Breast epithelium (tissue), 4 donors: ENCODE results near the gene PTPRO. TPM values are rescaled to one million over a fixed set of nuclear protein-coding genes. Genes with fewer than 3 reads are reported as not detected.

Experiments
- DNase-seq, 2 donors: peaks; one replicate each; pipeline ENCODE4 v3.0.0-alpha.2; 2019; ENCODE audit warnings: low spot score in 2 of 2
- H3K27ac ChIP-seq, 2 donors: fragments of 200-600 bp; sonication (generic) in 1 of 2; one replicate each; pipeline ENCODE4 v1.5.1; 2016 to 2019; ENCODE audit warnings: mild to moderate bottlenecking in 1 of 2
- H3K27me3 ChIP-seq, 2 donors: fragments of 200-600 bp; sonication (generic) in 1 of 2; one replicate each; pipeline versions ENCODE4 v1.5.1 to v1.6.0; 2017 to 2019; ENCODE audit warnings: control low read depth in 1 of 2, mild to moderate bottlenecking in 1 of 2
- H3K36me3 ChIP-seq: fragments of 200-600 bp; one replicate; pipeline ENCODE4 v1.5.1; 2019
- H3K4me1 ChIP-seq, 2 donors: fragments of 200-600 bp; sonication (generic); one replicate each; pipeline ENCODE4 v1.5.1; 2016 to 2019; ENCODE audit warnings: control low read depth in 1 of 2
- H3K4me3 ChIP-seq, 3 donors: fragments of 200-600 bp; sonication (generic); 1 replicate in 2 of 3; 2 replicates in 1 of 3; pipeline ENCODE4 v1.5.1; 2016 to 2019; ENCODE audit warnings: mild to moderate bottlenecking in 3 of 3, moderate library complexity in 2 of 3
- H3K9me3 ChIP-seq, 2 donors: fragments of 200-600 bp; sonication (generic) in 1 of 2; one replicate each; pipeline ENCODE4 v1.5.1; 2016 to 2019; ENCODE audit warnings: control low read depth in 1 of 2
- POLR2A ChIP-seq: fragments of 450-650 bp; IDR thresholded peaks from one replicate; pipeline ENCODE4 v1.6.1; 2016; ENCODE audit warnings: antibody characterized with exemption, mild to moderate bottlenecking, moderate library complexity
- POLR2AphosphoS5 ChIP-seq, 3 donors: sonication (generic); formaldehyde crosslinking; IDR thresholded peaks; one replicate each; pipeline ENCODE4 v1.6.1; 2017; ENCODE audit warnings: antibody characterized with exemption in 3 of 3
- intact Hi-C: fragments of 100-400 bp; cut with DNase I; formaldehyde crosslinking; loops from one replicate; pipeline ENCODE4 v1.15.1; 2023; ENCODE audit warnings: low total_unique reads
- total RNA-seq, 3 donors: library from RNA; depleted of rRNA; stranded (reverse); fragments of >200 nt; gene quantifications; one replicate each; pipeline ENCODE4 v1.1.0, GENCODE V29; 2016
- TF ChIP-seq, protein P1 (sequence below), 3 donors: fragments of 450-650 bp; IDR thresholded peaks; one replicate each; pipeline ENCODE4 v1.5.1; 2016 to 2017; ENCODE audit warnings: antibody characterized with exemption in 3 of 3, mild to moderate bottlenecking in 3 of 3, moderate library complexity in 3 of 3

PTPRO gene
- total RNA-seq, 3 donors from 2014 or later, result 1.3 to 5.3 (median 2.5) TPM

DNA sequence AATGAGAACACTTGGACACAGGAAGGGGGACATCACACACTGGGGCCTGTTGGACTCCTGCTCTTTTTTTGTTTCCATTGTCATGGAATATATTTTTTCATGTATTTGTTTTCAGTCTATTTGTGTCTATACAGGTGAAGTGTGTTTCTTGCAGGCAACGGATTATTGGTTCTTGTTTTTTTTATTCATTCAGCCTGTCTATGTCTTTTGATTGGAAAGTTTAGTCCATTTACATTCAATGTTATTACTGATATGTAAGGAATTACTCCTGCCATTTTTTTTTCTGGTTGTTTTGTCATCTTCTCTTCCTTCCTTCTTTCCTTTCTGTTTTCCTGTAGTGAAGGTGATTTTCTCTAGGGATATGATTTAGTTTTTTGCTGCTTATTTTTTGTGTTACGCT is 18.0 kb upstream of the PTPRO start:
- peaks cover 7 to 20% of the 10 kb centered on the region in 2 donors for H3K9me3 ChIP-seq
- no peak for DNase-seq
- intact Hi-C loops, result no loop called here
- H3K4me1 ChIP-seq, result no peaks in the 10 kb centered on the region
- no peak overlapping the region for H3K27ac ChIP-seq
- no peak for TF ChIP-seq POLR2A
- TF ChIP-seq, protein P1, sequence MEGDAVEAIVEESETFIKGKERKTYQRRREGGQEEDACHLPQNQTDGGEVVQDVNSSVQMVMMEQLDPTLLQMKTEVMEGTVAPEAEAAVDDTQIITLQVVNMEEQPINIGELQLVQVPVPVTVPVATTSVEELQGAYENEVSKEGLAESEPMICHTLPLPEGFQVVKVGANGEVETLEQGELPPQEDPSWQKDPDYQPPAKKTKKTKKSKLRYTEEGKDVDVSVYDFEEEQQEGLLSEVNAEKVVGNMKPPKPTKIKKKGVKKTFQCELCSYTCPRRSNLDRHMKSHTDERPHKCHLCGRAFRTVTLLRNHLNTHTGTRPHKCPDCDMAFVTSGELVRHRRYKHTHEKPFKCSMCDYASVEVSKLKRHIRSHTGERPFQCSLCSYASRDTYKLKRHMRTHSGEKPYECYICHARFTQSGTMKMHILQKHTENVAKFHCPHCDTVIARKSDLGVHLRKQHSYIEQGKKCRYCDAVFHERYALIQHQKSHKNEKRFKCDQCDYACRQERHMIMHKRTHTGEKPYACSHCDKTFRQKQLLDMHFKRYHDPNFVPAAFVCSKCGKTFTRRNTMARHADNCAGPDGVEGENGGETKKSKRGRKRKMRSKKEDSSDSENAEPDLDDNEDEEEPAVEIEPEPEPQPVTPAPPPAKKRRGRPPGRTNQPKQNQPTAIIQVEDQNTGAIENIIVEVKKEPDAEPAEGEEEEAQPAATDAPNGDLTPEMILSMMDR (IDR thresholded peaks at IDR 0.05), result no peak
- TF ChIP-seq POLR2AphosphoS5 (IDR thresholded peaks at IDR 0.05), result no peak
- H3K27me3 ChIP-seq, result no peaks in the 10 kb centered on the region
- H3K4me3 ChIP-seq, result no peak overlapping the region
- no peaks in the 10 kb centered on the region for H3K36me3 ChIP-seq

DNA sequence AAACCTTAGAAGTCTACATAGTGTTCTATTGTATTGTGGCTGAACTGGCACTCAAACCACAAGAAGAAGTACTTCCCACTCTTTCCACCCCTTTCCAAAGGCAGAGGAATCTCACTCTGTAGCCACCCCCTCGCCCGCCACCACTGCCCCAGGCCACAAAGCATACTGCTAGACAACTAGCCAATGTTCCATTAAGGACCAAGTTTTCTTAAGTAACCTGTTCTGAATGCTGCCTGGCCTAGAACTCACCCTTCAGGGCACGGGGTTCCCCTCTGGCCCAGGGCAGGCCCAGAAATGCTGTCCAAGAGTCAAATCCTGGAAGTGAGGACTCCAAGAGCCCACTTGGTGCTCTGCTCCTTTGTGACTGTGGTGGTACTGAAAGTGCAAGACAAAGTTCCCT is 15.7 kb upstream of the PTPRO start:
- H3K9me3 ChIP-seq, result peaks cover 0 to 7% of the 10 kb centered on the region in 2 donors
- TF ChIP-seq, protein P1 (IDR thresholded peaks at IDR 0.05), result no peak
- TF ChIP-seq POLR2AphosphoS5 (IDR thresholded peaks at IDR 0.05) (no peak), POLR2A (no peak)
- intact Hi-C loops, result no loop called here
- no peak overlapping the region for H3K27ac ChIP-seq
- H3K4me3 ChIP-seq, result no peak overlapping the region
- H3K4me1 ChIP-seq, result no peaks in the 10 kb centered on the region
- H3K36me3 ChIP-seq, result no peaks in the 10 kb centered on the region
- no peak for DNase-seq
- no peaks in the 10 kb centered on the region for H3K27me3 ChIP-seq

DNA sequence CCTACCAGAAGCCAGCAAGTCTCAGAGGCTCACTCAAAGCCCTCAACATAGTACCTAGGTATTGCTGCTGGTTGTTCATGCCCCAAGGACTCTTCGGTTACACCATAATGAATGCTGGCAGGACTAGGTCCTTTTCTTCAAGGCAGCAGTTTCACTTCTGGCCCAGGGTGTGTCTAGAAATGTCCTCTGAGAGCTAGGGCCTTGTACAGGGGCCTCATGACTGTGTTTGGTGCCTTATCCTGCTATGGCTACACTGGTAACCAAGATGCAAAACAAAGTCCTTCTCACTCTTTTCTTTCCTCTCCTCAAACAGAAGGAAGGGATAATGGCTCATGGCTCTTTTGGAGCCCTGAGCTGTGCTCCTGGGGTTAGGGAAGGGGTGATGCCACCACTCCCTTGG is 15.2 kb upstream of the PTPRO start:
- Histone ChIP-seq H3K4me3 (no peak overlapping the region), H3K27ac (no peak overlapping the region), H3K9me3 (peaks cover 0 to 7% of the 10 kb centered on the region in 2 donors), H3K27me3 (no peaks in the 10 kb centered on the region), H3K36me3 (no peaks in the 10 kb centered on the region), H3K4me1 (no peaks in the 10 kb centered on the region)
- TF ChIP-seq, protein P1 (IDR thresholded peaks at IDR 0.05), result no peak
- TF ChIP-seq POLR2A (no peak), POLR2AphosphoS5 (IDR thresholded peaks at IDR 0.05) (no peak)
- intact Hi-C loops, result no loop called here
- DNase-seq, result no peak

DNA sequence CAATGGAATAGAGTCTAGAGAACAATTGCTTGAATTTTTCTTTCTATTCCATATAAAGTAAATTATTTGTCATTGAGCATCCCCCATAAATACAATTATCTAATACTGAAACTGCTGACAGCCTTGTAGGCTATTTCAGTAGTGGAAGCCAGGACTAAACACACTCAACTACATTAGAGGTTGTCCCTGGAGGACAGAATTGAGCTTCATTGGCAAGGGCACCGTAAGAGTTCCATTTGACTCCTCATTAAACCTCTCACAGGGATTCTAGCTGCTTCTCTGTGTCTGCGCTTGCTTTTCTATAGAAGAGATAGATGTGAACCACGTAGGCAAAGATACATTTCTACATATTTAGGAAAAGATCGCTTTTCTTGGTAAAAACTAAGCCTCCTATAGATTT is 3.5 kb upstream of the PTPRO start:
- intact Hi-C loops, result no loop called here
- H3K4me1 ChIP-seq, result no peaks in the 10 kb centered on the region
- no peak overlapping the region for H3K27ac ChIP-seq
- H3K36me3 ChIP-seq, result no peaks in the 10 kb centered on the region
- H3K9me3 ChIP-seq, result no peaks in the 10 kb centered on the region
- no peak overlapping the region for H3K4me3 ChIP-seq
- H3K27me3 ChIP-seq, result peaks cover 6 to 30% of the 10 kb centered on the region in 2 donors
- DNase-seq, result no peak
- TF ChIP-seq, protein P1 (IDR thresholded peaks at IDR 0.05), result no peak
- TF ChIP-seq POLR2A, result no peak
- TF ChIP-seq POLR2AphosphoS5 (IDR thresholded peaks at IDR 0.05), result no peak

DNA sequence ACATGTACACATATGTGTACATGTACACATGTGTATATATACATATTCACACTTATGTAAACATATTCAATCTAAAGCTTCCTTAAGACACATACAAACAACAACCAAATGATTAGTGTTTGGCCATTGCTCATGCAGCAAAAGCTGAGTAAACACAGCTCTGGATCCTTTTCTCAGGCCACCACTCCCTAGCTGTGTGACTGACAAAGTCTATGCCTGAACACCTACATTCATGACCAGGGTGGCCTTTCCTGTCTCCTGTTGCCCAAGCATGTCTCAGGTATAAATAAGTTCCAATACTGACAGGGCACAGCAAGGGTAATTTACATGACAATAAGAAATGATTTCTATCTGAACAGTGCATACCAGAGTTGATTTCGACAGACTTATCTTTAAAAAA is 1.4 kb upstream of the PTPRO start:
- intact Hi-C loops, result no loop called here
- Histone ChIP-seq H3K27ac (no peak overlapping the region), H3K27me3 (peaks cover 6 to 44% of the 10 kb centered on the region in 2 donors), H3K4me3 (no peak overlapping the region), H3K4me1 (no peaks in the 10 kb centered on the region), H3K9me3 (no peaks in the 10 kb centered on the region), H3K36me3 (no peaks in the 10 kb centered on the region)
- no peak for TF ChIP-seq POLR2A
- TF ChIP-seq, protein P1 (IDR thresholded peaks at IDR 0.05), result no peak
- no peak for TF ChIP-seq POLR2AphosphoS5 (IDR thresholded peaks at IDR 0.05)
- no peak for DNase-seq
